Measurements from ENCODE around the gene AP1S1.

AP1S1 gene

GRCh38 chr7:101205901-101206664 lies 51.8 kb downstream of the AP1S1 start:
- no peak overlapping the region for H3K4me3 ChIP-seq (ENCODE audit: low read depth, low read length)
- DNase-seq (ENCODE audit: low read depth), result no peak
- TF ChIP-seq CTCF (IDR thresholded peaks at IDR 0.05; ENCODE audit: low read depth, low read length, missing control alignments), result no peak
- in situ Hi-C loops (cut with HindIII; ENCODE audit: low sequenced_read_pairs), result no loop called here

- H3K4me3 ChIP-seq (ENCODE audit: low read depth, low read length), result no peak overlapping the region
- TF ChIP-seq CTCF (IDR thresholded peaks at IDR 0.05; ENCODE audit: low read depth, low read length, missing control alignments), result no peak
- in situ Hi-C loops (cut with HindIII; ENCODE audit: low sequenced_read_pairs), result no loop called here
- DNase-seq (ENCODE audit: low read depth), result no peak
Measured at GRCh38 chr7:101206665-101207042, 52.4 kb downstream of the AP1S1 start.

- in situ Hi-C loops (cut with HindIII; ENCODE audit: low sequenced_read_pairs), result no loop called here
- DNase-seq (ENCODE audit: low read depth), result no peak
- H3K4me3 ChIP-seq (ENCODE audit: low read depth, low read length), result no peak overlapping the region
- TF ChIP-seq CTCF (IDR thresholded peaks at IDR 0.05; ENCODE audit: low read depth, low read length, missing control alignments), result no peak
Measured at GRCh38 chr7:101207459-101207858, 53.2 kb downstream of the AP1S1 start.

- in situ Hi-C loops (cut with HindIII; ENCODE audit: low sequenced_read_pairs), result no loop called here
- no peak for TF ChIP-seq CTCF (IDR thresholded peaks at IDR 0.05; ENCODE audit: low read depth, low read length, missing control alignments)
- no peak overlapping the region for H3K4me3 ChIP-seq (ENCODE audit: low read depth, low read length)
- no peak for DNase-seq (ENCODE audit: low read depth)
Measured at GRCh38 chr7:101208794-101209193, 54.5 kb downstream of the AP1S1 start.

GRCh38 chr7:101210143-101210542 lies 55.9 kb downstream of the AP1S1 start:
- no peak for DNase-seq (ENCODE audit: low read depth)
- no peak overlapping the region for H3K4me3 ChIP-seq (ENCODE audit: low read depth, low read length)
- in situ Hi-C loops (cut with HindIII; ENCODE audit: low sequenced_read_pairs), result no loop called here
- no peak for TF ChIP-seq CTCF (IDR thresholded peaks at IDR 0.05; ENCODE audit: low read depth, low read length, missing control alignments)

All from astrocyte of the cerebellum (primary cell).